ENCODE data around the gene NFATC2IP. TPM values are rescaled to one million over a fixed set of nuclear protein-coding genes. Genes with fewer than 3 reads are reported as not detected.

Gene NFATC2IP
- polyA plus RNA-seq, 2 of the 4 experiments (the other 2 are of a cell fraction), result 29.7 to 32.2 TPM

DNA sequence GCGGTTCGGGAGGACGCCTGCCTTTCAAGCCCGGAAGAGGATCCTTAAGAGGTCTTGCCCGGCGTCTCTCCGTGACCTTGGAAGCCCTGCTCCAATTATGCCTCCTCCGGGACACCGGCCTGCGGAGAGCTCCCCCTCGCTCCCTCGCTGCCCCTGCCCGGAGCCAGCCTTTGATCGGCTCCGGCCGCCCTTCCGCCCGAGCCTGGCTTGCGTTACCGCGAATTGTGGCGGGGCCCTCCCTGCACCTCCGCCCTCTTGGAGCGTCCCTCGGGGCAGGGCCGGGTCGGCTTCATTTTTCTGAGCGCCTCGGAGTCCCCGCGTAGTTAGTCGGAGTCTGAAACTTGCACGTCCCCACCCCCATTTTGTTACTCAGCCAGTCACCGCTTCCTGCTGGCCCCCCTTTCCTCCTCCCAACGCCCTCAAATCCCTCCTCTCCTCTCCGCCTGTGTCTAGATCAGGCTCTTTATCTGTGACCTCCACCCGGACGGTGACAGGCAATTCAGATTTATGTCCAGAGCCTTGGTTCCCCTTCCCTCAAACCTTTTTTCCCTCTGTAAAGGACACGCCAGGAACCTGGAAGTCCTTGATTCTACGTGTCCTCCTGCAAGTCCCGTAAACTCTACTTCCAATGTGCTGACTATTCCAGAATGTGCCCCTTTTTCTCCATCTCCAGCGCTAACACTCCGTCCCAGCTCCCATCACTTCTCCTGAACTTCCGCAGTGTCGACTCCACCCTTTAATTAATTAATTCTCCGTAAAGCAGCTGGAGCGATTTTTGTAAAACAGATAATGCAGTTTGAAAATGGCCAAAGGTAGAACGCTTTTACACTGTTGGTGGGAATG lies 25.1 kb upstream of the NFATC2IP start:
- ATAC-seq (peak; percentile 75 to 82), DNase-seq (ENCODE audit: low read depth in 1 of 2, low spot score in 1 of 2) (peak; percentile 67 to 84), FAIRE-seq (no peak)
- 7% methylated on average over 31 of the region's 48 CpGs for WGBS (ENCODE audit: missing lambda C conversion rate)
- H3K4me3 ChIP-seq, result peak overlapping the region; percentile 60
- ChIA-PET CTCF (interaction anchor here (1.6 to 13.3 kb wide), 3 partner anchors 17 to 22 kb away, joined by 4 to 92 read pairs (median 12); no protein-coding TSS in a partner anchor), POLR2A (interaction anchor here (0.6 to 1.6 kb wide), 9 partner anchors 11 to 1073 kb away, joined by 3 to 6 read pairs (median 4); partner anchors contain the start of genes ATXN2L and NFATC2IP)
- H3K4me2 ChIP-seq, result peak overlapping the region; percentile 82
- H3K4me1 ChIP-seq, result peaks cover 8% of the 10 kb centered on the region; the same call in 2 of the 3 replicates
- no peaks in the 10 kb centered on the region for H3K9me3 ChIP-seq
- peak overlapping the region; percentile 93 for H3K27ac ChIP-seq
- TF ChIP-seq HOXB13 (CRISPR knock-in tag; IDR thresholded peaks at IDR 0.05; ENCODE audit: low read depth) (no peak), SMC3 (IDR thresholded peaks at IDR 0.05) (no peak), EHF (CRISPR knock-in tag; IDR thresholded peaks at IDR 0.05) (no peak), GATA3 (IDR thresholded peaks at IDR 0.05; ENCODE audit: borderline replicate concordance) (no peak), FOSB (CRISPR knock-in tag; IDR thresholded peaks at IDR 0.05) (no peak), KDM5A (IDR thresholded peaks at IDR 0.05) (no peak), NR3C1 (IDR thresholded peaks at IDR 0.05) (no peak), CHD4 (IDR thresholded peaks at IDR 0.05; ENCODE audit: borderline replicate concordance) (no peak), TP53 (CRISPR knock-in tag; IDR thresholded peaks at IDR 0.05) (no peak), CBX8 (IDR thresholded peaks at IDR 0.05) (no peak), CBX2 (IDR thresholded peaks at IDR 0.05; ENCODE audit: borderline replicate concordance, low read depth) (no peak), JUN (IDR thresholded peaks at IDR 0.05) (peak; percentile 72 to 83; a peak in 3 of 5 replicates), POLR2A (IDR thresholded peaks at IDR 0.05; ENCODE audit: low read length) (peak; percentile 44), MAFK (IDR thresholded peaks at IDR 0.05; ENCODE audit: partially characterized antibody) (peak; percentile 59), HDAC2 (IDR thresholded peaks at IDR 0.05) (no peak), CHD2 (IDR thresholded peaks at IDR 0.05; ENCODE audit: low read length, partially characterized antibody) (no peak), MYC (IDR thresholded peaks at IDR 0.05; ENCODE audit: borderline replicate concordance, low read length) (no peak), FOSL2 (IDR thresholded peaks at IDR 0.05) (no peak), FOSL2 (CRISPR knock-in tag; IDR thresholded peaks at IDR 0.05) (0 out of 2 replicates have a peak, but pooled peaks have one; percentile 15), ZNF302 (CRISPR knock-in tag; IDR thresholded peaks at IDR 0.05) (no peak), RCOR1 (IDR thresholded peaks at IDR 0.05; ENCODE audit: low read depth, low read length) (no peak), ESRRA (IDR thresholded peaks at IDR 0.05; ENCODE audit: borderline replicate concordance, low read length) (peak; percentile 40; the same call in 1 of the 2 replicates), EHMT2 (IDR thresholded peaks at IDR 0.05; ENCODE audit: low read depth) (no peak), ZC3H11A (IDR thresholded peaks at IDR 0.05) (no peak), EP300 (IDR thresholded peaks at IDR 0.05) (no peak), SREBF2 (IDR thresholded peaks at IDR 0.05) (no peak), CEBPB (IDR thresholded peaks at IDR 0.05) (no peak), PHF8 (IDR thresholded peaks at IDR 0.05; ENCODE audit: borderline replicate concordance, low read depth) (peak; percentile 75), POLR2AphosphoS2 (conservative IDR thresholded peaks at IDR 0.05; ENCODE audit: low read length) (no peak)
- TF ChIP-seq, protein P1, sequence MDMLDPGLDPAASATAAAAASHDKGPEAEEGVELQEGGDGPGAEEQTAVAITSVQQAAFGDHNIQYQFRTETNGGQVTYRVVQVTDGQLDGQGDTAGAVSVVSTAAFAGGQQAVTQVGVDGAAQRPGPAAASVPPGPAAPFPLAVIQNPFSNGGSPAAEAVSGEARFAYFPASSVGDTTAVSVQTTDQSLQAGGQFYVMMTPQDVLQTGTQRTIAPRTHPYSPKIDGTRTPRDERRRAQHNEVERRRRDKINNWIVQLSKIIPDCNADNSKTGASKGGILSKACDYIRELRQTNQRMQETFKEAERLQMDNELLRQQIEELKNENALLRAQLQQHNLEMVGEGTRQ (IDR thresholded peaks at IDR 0.05), result no peak
- TF ChIP-seq, protein P2, sequence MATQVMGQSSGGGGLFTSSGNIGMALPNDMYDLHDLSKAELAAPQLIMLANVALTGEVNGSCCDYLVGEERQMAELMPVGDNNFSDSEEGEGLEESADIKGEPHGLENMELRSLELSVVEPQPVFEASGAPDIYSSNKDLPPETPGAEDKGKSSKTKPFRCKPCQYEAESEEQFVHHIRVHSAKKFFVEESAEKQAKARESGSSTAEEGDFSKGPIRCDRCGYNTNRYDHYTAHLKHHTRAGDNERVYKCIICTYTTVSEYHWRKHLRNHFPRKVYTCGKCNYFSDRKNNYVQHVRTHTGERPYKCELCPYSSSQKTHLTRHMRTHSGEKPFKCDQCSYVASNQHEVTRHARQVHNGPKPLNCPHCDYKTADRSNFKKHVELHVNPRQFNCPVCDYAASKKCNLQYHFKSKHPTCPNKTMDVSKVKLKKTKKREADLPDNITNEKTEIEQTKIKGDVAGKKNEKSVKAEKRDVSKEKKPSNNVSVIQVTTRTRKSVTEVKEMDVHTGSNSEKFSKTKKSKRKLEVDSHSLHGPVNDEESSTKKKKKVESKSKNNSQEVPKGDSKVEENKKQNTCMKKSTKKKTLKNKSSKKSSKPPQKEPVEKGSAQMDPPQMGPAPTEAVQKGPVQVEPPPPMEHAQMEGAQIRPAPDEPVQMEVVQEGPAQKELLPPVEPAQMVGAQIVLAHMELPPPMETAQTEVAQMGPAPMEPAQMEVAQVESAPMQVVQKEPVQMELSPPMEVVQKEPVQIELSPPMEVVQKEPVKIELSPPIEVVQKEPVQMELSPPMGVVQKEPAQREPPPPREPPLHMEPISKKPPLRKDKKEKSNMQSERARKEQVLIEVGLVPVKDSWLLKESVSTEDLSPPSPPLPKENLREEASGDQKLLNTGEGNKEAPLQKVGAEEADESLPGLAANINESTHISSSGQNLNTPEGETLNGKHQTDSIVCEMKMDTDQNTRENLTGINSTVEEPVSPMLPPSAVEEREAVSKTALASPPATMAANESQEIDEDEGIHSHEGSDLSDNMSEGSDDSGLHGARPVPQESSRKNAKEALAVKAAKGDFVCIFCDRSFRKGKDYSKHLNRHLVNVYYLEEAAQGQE (IDR thresholded peaks at IDR 0.05), result no peak
- TF ChIP-seq, protein P3, sequence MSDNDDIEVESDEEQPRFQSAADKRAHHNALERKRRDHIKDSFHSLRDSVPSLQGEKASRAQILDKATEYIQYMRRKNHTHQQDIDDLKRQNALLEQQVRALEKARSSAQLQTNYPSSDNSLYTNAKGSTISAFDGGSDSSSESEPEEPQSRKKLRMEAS (IDR thresholded peaks at IDR 0.05), result peak; percentile 37
- TF ChIP-seq, protein P4, sequence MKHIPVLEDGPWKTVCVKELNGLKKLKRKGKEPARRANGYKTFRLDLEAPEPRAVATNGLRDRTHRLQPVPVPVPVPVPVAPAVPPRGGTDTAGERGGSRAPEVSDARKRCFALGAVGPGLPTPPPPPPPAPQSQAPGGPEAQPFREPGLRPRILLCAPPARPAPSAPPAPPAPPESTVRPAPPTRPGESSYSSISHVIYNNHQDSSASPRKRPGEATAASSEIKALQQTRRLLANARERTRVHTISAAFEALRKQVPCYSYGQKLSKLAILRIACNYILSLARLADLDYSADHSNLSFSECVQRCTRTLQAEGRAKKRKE (CRISPR knock-in tag; IDR thresholded peaks at IDR 0.05; ENCODE audit: low read depth), result no peak
- TF ChIP-seq, protein P5, sequence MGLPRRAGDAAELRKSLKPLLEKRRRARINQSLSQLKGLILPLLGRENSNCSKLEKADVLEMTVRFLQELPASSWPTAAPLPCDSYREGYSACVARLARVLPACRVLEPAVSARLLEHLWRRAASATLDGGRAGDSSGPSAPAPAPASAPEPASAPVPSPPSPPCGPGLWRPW (IDR thresholded peaks at IDR 0.05), result no peak
- TF ChIP-seq, protein P6, sequence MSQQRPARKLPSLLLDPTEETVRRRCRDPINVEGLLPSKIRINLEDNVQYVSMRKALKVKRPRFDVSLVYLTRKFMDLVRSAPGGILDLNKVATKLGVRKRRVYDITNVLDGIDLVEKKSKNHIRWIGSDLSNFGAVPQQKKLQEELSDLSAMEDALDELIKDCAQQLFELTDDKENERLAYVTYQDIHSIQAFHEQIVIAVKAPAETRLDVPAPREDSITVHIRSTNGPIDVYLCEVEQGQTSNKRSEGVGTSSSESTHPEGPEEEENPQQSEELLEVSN (IDR thresholded peaks at IDR 0.05; ENCODE audit: borderline replicate concordance, low read depth), result 0 out of 2 replicates have a peak, but pooled peaks have one; percentile 17
- TF ChIP-seq, protein P7, sequence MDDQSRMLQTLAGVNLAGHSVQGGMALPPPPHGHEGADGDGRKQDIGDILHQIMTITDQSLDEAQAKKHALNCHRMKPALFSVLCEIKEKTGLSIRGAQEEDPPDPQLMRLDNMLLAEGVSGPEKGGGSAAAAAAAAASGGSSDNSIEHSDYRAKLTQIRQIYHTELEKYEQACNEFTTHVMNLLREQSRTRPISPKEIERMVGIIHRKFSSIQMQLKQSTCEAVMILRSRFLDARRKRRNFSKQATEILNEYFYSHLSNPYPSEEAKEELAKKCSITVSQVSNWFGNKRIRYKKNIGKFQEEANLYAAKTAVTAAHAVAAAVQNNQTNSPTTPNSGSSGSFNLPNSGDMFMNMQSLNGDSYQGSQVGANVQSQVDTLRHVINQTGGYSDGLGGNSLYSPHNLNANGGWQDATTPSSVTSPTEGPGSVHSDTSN (IDR thresholded peaks at IDR 0.05), result no peak

All from A549 (cell line).